GM13977 (cell line): ENCODE measurements around the gene NOSTRIN.

Experiments used
- DNase-seq: peaks from one replicate; pipeline ENCODE4 v3.0.0; 2012; ENCODE audit warnings: low spot score
- CTCF ChIP-seq: IDR thresholded peaks from 2 replicates; pipeline ENCODE4 v1.5.1; 2012; ENCODE audit warnings: mild to moderate bottlenecking, control low read depth; ENCODE audit not compliant: insufficient read depth; ENCODE audit errors: extremely low read depth, missing control alignments
- in situ Hi-C: fragments of 300-500 bp; cut with MboI; formaldehyde crosslinking; loops from one replicate; pipeline ENCODE4 v1.12.0; 2022; ENCODE audit warnings: low sequenced_read_pairs, low pct_unique_long_range_greater_than_20kb, mixed read lengths, inconsistent platforms; ENCODE audit not compliant: unreplicated experiment

NOSTRIN gene

GRCh38 chr2:168894720-168895119 lies 92.3 kb downstream of the NOSTRIN start:
- no peak for DNase-seq
- in situ Hi-C loops: no loop called here
- no peak for TF ChIP-seq CTCF

- no peak for DNase-seq
- in situ Hi-C loops: no loop called here
- TF ChIP-seq CTCF: no peak
These were observed 93.3 kb downstream of the NOSTRIN start for GRCh38 chr2:168895771-168896170.

- no peak for TF ChIP-seq CTCF
- in situ Hi-C loops: no loop called here
- no peak for DNase-seq
These were observed 94.3 kb downstream of the NOSTRIN start for GRCh38 chr2:168896783-168897182.

GRCh38 chr2:168897449-168897848 lies 95.0 kb downstream of the NOSTRIN start:
- DNase-seq: no peak
- in situ Hi-C loops: no loop called here

GRCh38 chr2:168901003-168901402 lies 98.6 kb downstream of the NOSTRIN start, which contains the start of gene G6PC2:
G6PC2 (plus strand) TSS chr2:168901291; CDS start chr2:168901332, 41 bp downstream.
- TF ChIP-seq CTCF: no peak
- no peak for DNase-seq
- in situ Hi-C loops: loop anchor here (25.0 kb wide), 1 partner anchor 564 kb away; no protein-coding TSS in a partner anchor

More at GRCh38 chr2:168897449-168897848, 95.0 kb downstream of the NOSTRIN start:
- TF ChIP-seq CTCF: no peak

GRCh38 chr2:168903888-168904287 lies 101.5 kb downstream of the NOSTRIN start:
- no peak for DNase-seq
- in situ Hi-C loops: loop anchor here (25.0 kb wide), 1 partner anchor 567 kb away; no protein-coding TSS in a partner anchor
- TF ChIP-seq CTCF: no peak

GRCh38 chr2:168904358-168904757 lies 101.9 kb downstream of the NOSTRIN start:
- no peak for TF ChIP-seq CTCF
- no peak for DNase-seq
- in situ Hi-C loops: loop anchor here (25.0 kb wide), 1 partner anchor 567 kb away; no protein-coding TSS in a partner anchor
